GM21723 (cell line): ENCODE measurements around the gene BTBD9.
"Not testable (repeated sequence)": the region's sequence is repeated elsewhere in the genome, so short reads cannot be mapped to it uniquely, and the experiment has no call there.

Source experiments
- ATAC-seq: cut with Tn5 transposase; IDR thresholded peaks from one replicate; pipeline ENCODE4 v1.9.1; 2021; ENCODE audit warnings: mild to moderate bottlenecking, moderate library complexity; ENCODE audit not compliant: unreplicated experiment

The BTBD9 gene

GRCh38 chr6:38443352-38444144, 196.2 kb downstream of the BTBD9 start:
- ATAC-seq: no peak

GRCh38 chr6:38438097-38438496, 201.6 kb downstream of the BTBD9 start:
- ATAC-seq: no peak

- no peak for ATAC-seq
Observed at GRCh38 chr6:38436726-38437465, 202.8 kb downstream of the BTBD9 start.

GRCh38 chr6:38435330-38435729, 204.4 kb downstream of the BTBD9 start:
- no peak for ATAC-seq

DNA sequence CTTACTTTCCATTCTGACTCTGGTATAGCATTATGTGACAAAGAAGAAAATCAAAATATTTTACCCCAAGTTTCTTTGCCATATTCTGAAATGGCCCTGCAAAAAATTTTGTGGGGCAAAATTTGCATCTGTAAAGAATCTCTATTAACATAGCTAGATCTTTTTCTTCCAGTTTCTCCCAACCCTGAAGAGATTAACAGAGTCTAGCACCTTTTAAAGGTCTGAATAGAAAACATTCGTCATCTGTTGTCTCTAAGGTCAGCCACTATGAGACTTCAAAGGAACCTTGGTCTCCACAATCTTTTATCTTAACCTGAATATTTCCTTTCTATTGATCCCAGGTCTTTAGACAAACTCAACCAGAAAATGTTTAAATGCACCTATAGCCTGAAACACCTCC, 205.7 kb downstream of the BTBD9 start:
- no peak for ATAC-seq

DNA sequence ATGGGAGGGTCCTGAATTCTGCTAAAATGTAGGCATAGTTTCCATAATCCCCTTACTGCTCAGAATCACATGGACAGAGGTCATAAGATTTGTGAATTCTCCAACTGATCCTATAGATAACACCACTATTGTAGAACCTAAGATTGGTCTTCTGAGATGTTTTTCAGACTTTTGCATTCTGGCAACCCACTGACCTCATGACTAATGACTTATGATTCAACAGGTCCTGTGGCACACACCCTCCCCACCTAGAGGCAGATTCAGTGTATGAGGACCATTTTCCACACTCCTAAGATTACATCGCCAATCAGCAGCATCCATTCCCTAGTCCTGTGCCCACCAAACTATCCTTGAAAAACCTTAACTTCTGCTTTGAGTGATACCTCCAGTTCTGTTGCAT, 207.2 kb downstream of the BTBD9 start:
- no peak for ATAC-seq

DNA sequence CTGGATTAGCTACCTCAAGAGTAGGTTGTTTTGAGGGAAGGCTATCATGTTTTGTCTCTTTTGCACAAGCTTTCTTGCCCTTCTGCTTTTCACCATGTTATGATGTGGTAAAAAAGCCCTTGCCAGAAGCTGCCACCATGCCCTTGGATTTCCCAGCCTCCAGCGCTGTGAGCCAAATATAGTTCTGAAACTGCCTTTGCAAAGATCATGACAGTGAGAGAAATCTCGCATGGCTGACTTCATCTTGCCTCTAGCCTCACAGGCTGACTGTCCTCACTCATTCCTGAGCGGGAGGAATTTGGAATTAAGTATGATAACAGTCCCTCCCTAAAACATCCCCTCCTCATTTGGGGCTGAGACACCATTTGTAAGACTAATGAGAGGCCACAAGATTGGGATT, 207.7 kb downstream of the BTBD9 start:
- no peak for ATAC-seq

- ATAC-seq: no peak
Observed at GRCh38 chr6:38429546-38429945, 210.2 kb downstream of the BTBD9 start.

- no peak for ATAC-seq
Observed at GRCh38 chr6:38427492-38428210, 212.1 kb downstream of the BTBD9 start.

DNA sequence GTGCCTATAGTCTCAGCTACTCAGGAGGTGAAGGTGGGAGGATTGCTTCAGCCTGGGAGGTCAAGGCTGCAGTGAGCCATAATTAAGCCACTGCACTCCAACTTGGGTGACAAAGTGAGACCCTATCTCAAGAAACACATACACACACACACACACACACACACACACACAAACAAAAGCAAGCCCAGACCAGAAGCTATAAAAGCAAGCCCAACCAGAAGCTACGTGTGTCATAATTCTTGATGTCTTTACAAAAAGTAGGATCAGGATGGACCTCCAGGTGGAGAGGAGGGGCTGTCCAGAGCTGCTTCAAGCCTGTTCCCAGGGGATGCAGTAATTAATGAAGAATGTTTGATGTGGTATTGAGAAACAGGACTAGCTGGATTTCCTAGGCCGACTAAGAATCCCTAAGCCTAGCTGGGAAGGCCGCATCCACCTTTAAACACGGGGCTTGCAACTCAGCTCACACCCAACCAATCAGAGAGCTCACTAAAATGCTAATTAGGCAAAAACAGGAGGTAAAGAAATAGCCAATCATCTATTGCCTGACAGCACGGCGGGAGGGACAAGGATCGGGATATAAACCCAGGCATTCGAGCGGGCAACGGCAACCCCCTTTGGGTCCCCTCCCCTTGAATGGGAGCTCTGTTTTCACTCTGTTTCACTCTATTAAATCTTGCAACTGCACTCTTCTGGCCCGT, 213.8 kb downstream of the BTBD9 start:
- ATAC-seq: not testable (repeated sequence)

- no peak for ATAC-seq
Observed at GRCh38 chr6:38423746-38424145, 216.0 kb downstream of the BTBD9 start.

DNA sequence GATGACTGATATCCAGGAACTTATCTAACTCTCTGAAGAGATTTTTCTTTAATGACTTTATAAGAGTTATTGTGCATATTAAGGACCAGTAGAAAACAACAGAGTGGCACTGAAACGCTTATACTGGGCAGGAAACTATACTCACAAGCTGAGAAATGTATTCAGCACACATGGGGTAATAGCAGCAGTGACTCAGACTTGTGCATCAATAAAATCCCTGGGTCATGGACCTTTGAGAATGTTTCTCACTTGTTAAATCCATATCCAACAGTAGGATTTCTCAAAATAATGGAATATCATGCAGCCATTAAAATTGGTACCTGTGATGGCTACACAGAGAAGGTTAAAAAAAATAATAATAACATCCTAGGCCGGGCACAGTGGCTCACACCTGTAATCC, 219.5 kb downstream of the BTBD9 start:
- no peak for ATAC-seq

DNA sequence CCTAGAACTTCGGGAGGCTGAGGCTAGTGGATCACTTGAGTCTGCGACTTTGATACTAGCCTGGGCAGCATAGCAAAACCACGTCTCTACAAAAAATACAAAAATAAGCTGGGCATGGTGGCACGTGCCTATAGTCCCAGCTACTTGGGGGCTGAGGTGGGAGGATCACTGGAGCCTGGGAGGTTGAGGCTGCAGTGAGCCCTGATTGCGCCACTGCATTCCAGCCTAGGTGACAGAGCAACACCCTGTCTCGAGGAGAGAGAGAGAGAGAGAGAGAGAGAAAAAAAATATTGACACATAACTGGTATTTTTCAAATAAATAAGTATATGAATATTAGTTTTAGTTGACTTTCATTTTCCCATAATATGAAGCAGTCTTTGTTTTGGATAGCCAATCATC, 222.2 kb downstream of the BTBD9 start:
- ATAC-seq: no peak

DNA sequence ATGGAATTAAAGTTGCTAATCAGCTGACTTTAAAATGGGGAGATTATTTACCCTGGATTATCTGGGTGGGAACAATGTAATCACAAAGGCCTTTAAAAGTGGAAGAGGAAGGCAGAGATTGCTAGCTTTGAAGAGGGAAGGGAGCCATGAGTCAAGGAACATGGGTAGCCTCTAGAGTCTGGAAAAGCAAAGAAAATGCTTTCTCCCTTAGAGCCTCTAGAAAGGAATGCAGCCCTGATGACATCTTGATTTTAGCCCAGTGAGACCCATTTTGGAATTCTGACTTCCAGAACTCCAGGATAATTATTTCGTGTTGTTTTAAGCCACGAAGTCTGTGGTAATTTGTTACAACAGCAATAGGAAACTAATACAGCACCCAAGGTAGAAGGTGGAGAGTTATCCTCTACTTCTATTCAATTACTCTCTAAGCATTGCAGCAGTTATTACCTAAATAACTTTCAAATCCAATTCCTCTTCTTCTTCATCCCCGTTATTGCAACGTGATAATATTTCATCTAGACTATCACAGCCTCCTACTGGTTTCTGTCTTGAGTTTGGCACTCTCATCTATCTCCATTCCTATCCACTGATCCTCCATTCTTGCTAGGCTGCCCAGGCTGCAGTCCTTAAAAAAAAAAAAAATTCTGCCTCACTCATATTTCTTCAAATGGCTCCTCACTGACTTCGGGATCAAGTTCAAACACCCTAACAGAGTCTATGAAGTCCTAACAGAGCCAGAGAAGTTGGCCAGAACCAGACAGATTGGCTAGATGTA, 224.3 kb downstream of the BTBD9 start:
- no peak for ATAC-seq

DNA sequence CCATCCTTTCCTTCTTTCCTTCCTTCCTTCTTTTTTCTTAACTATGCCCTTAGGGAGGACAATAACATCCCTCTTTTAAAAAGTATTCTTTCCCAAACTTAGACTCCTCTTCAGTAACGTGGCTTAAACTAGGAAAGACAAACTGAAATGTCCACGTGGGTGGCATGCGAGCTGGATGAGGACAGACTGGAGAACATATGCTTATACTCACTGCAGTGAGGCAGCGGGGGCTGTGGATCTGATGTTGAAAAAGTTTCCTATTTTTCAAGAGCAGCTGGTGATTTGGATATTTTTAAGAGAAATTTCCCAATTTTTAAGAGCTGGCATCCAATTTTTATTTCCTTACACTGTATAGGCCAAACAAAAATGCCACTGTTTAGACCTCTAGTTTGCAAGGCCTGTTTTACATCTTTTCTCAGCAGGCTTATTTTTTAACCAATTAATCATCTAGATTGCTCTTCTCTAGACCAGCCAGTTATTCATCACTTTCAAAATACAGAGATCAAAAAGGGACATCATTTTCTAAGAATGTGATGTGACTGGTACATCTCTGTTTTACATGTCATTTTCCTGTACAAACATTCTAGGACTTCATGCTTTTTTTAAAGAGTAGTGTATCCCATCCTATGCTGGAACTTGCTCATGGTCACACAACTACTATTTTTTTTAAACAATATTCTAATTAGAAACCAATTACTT, 226.5 kb downstream of the BTBD9 start:
- ATAC-seq: no peak

GRCh38 chr6:38407192-38407591, 232.5 kb downstream of the BTBD9 start:
- no peak for ATAC-seq

DNA sequence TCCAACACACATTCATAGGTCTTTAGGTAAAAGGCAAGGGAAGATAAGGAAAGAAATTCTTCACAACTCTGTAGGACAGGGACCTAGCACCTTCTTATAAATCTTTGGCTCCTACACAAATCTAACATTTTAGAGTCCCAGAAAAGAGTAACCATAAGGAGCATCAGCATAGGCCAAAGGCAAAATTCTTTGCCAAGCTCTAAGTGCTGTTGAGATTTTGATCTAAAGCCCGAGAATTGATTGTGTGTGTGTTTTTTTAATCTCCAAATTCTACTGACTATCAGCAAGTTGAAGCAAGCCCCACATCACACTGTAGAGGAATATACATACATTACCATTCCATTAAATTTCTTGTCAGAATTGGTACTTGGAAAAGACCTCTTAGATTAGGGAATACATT, 233.6 kb downstream of the BTBD9 start:
- no peak for ATAC-seq

- no peak for ATAC-seq
Observed at GRCh38 chr6:38404900-38405556, 234.7 kb downstream of the BTBD9 start.

GRCh38 chr6:38404355-38404754, 235.4 kb downstream of the BTBD9 start:
- no peak for ATAC-seq
